HCT116 (cell line): Measurements from ENCODE around the gene SKP2.

Experiments
- CTCF ChIP-seq, 3 experiments: fragments of 200-600 bp in 1 of 3; sonication (generic) in 1 of 3; IDR thresholded peaks in 2 of 3; conservative IDR thresholded peaks in 1 of 3; 2 replicates each; pipeline ENCODE4 v1.5.1; 2012 to 2017; ENCODE audit warnings: low read depth in 2 of 3, low read length in 2 of 3, antibody characterized with exemption in 1 of 3, borderline replicate concordance in 1 of 3, control low read depth in 1 of 3, mild to moderate bottlenecking in 1 of 3, mixed read lengths in 1 of 3, mixed run types in 1 of 3, moderate library complexity in 1 of 3; ENCODE audit not compliant: insufficient read depth in 1 of 3
- FOSL1 ChIP-seq: IDR thresholded peaks from 2 replicates; pipeline ENCODE4 v1.6.1; 2012; ENCODE audit warnings: low read depth
- POLR2AphosphoS5 ChIP-seq: IDR thresholded peaks from 2 replicates; pipeline ENCODE4 v1.6.1; 2011; ENCODE audit warnings: mild to moderate bottlenecking, low read depth, low read length, moderate library complexity

GRCh38 chr5:36153298-36153677 lies 1.4 kb downstream of the SKP2 start:
- TF ChIP-seq POLR2AphosphoS5 (no peak), CTCF (IDR thresholded peaks at IDR 0.05 in 2 of 3, conservative IDR thresholded peaks at IDR 0.05 in 1 of 3; ENCODE audit: borderline replicate concordance in 1 of 3, insufficient read depth in 1 of 3, low read depth in 2 of 3, low read length in 2 of 3) (no peak), FOSL1 (no peak)
